Ishikawa (cell line): Measurements from ENCODE around the gene ZDHHC11.

Experiments
- EP300 ChIP-seq: IDR thresholded peaks from 2 replicates; pipeline ENCODE4 v1.6.1; 2012; ENCODE audit warnings: borderline replicate concordance
- USF1 ChIP-seq: IDR thresholded peaks from 2 replicates; pipeline ENCODE4 v1.6.1; 2012

GRCh38 chr5:884345-885126, 33.8 kb upstream of the ZDHHC11 start:
- TF ChIP-seq EP300 (no peak), USF1 (no peak)
